CD4-positive, alpha-beta T cell (primary cell): ENCODE results near the gene NKD1. TPM values are rescaled to one million over a fixed set of nuclear protein-coding genes. Genes with fewer than 3 reads are reported as not detected.
"Not testable (repeated sequence)": the region's sequence is repeated elsewhere in the genome, so short reads cannot be mapped to it uniquely, and the experiment has no call there.

Source experiments
- ATAC-seq: fragments of 200-7000 bp; cut with Tn5 transposase; one replicate; pipeline ENCODE4 v1.10.0; 2022; ENCODE audit warnings: mild to moderate bottlenecking; ENCODE audit not compliant: poor library complexity
- CTCF ChIA-PET: fragments of 350-600 bp; sonication (Branson Sonifier 250); formaldehyde crosslinking; loops from one replicate; lab custom pipeline; 2021; ENCODE audit warnings: antibody characterized with exemption, inconsistent platforms; lab: Charles Lee
- POLR2A ChIA-PET: fragments of 350-600 bp; sonication (Branson Sonifier 250); formaldehyde crosslinking; loops from one replicate; lab custom pipeline; 2021; ENCODE audit warnings: antibody characterized with exemption, inconsistent platforms; lab: Charles Lee
- DNase-seq, 14 experiments: peaks; one replicate each; pipeline ENCODE4 v3.0.0-alpha.2; 2013 to 2020; ENCODE audit warnings: mixed read lengths in 2 of 14
- H3K27ac ChIP-seq, 2 donors: one replicate each; pipeline versions ENCODE4 v1.5.1 to v1.7.0; 2013; ENCODE audit warnings: low read length in 2 of 2, low read depth in 1 of 2, mild to moderate bottlenecking in 1 of 2
- H3K27me3 ChIP-seq, 2 experiments: 1 replicate in 1 of 2; 2 replicates in 1 of 2; pipeline versions ENCODE4 v1.6.1 to v1.7.0; 2013; ENCODE audit warnings: low read length in 2 of 2, control low read depth in 1 of 2, mild to moderate bottlenecking in 1 of 2, moderate library complexity in 1 of 2; ENCODE audit not compliant: insufficient read depth in 2 of 2, control insufficient read depth in 1 of 2
- H3K36me3 ChIP-seq: one replicate; pipeline ENCODE4 v1.6.1; 2013; ENCODE audit warnings: low read length, control low read depth; ENCODE audit not compliant: insufficient read depth
- H3K4me1 ChIP-seq: one replicate; pipeline ENCODE4 v1.6.1; 2013; ENCODE audit warnings: low read length, control low read depth; ENCODE audit not compliant: insufficient read depth
- H3K4me3 ChIP-seq: one replicate; pipeline ENCODE4 v1.5.1; 2013; ENCODE audit warnings: mild to moderate bottlenecking, low read length, moderate library complexity
- H3K9me3 ChIP-seq, 2 experiments: 1 replicate in 1 of 2; 2 replicates in 1 of 2; pipeline versions ENCODE4 v1.6.1 to v1.7.0; 2013; ENCODE audit warnings: low read length in 2 of 2, mild to moderate bottlenecking in 2 of 2, control low read depth in 1 of 2, moderate library complexity in 1 of 2; ENCODE audit not compliant: control insufficient read depth in 1 of 2, insufficient read depth in 1 of 2
- H3K27ac Mint-ChIP-seq: one replicate; pipeline ENCODE4 v1.8.0; 2020; ENCODE audit warnings: mixed read lengths
- H3K27me3 Mint-ChIP-seq: one replicate; pipeline ENCODE4 v1.8.0; 2021; ENCODE audit warnings: mixed read lengths
- H3K36me3 Mint-ChIP-seq: one replicate; pipeline ENCODE4 v1.8.0; 2021; ENCODE audit warnings: low read depth, mixed read lengths
- H3K4me1 Mint-ChIP-seq: one replicate; pipeline ENCODE4 v1.8.0; 2021; ENCODE audit warnings: low read depth, mixed read lengths
- H3K4me3 Mint-ChIP-seq: one replicate; pipeline ENCODE4 v1.8.0; 2020; ENCODE audit warnings: mild to moderate bottlenecking, mixed read lengths
- H3K9me3 Mint-ChIP-seq: one replicate; pipeline ENCODE4 v1.8.0; 2020; ENCODE audit warnings: mixed read lengths
- intact Hi-C, 2 experiments: fragments of 100-400 bp; cut with DNase I in 1 of 2; cut with micrococcal nuclease in 1 of 2; formaldehyde crosslinking; loops; one replicate each; pipeline versions ENCODE4 v1.15.1 to v1.9.0; 2023 to 2025; cut with DNase I, micrococcal nuclease
- total RNA-seq, 174 experiments: library from RNA in 2 of 174; stranded (reverse) in 2 of 174; gene quantifications; one replicate each; pipeline ENCODE4 v1.2.3 and lab custom pipeline; 2021 to 2026
- TF ChIP-seq, protein P1 (sequence below): fragments of 200-600 bp; IDR thresholded peaks from one replicate; pipeline ENCODE4 v1.8.0; 2022; ENCODE audit warnings: antibody characterized with exemption, mild to moderate bottlenecking

NKD1 gene
- total RNA-seq, 2 experiments from 2014 or later: 6.1 to 9.8 TPM

DNA sequence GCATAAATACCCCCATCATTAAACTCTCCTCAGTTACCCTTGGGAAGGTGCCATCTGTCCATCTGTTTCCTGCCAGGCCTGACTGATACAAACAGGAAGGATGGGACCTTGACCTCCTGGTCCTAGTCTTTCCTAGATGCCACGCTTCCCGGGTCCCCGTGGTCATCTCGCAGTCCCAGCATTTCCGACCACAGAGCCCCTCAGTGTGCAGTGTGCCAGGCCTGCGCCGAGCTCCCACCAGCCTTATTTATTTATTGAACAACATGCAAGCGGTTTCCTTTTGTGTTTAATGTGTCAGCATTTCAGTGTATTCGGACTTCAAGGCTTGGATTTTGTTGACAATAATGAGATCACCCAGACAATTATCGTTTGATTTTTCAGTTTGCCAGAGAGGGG, 45.6 kb upstream of the NKD1 start:
- no peaks in the 10 kb centered on the region for H3K36me3 ChIP-seq
- no peak overlapping the region for H3K4me3 Mint-ChIP-seq
- H3K4me3 ChIP-seq: no peak overlapping the region
- no peak for ATAC-seq
- H3K4me1 ChIP-seq: no peaks in the 10 kb centered on the region
- H3K27me3 Mint-ChIP-seq: no peaks in the 10 kb centered on the region
- no peak overlapping the region for H3K27ac ChIP-seq
- peaks cover 6% of the 10 kb centered on the region for H3K4me1 Mint-ChIP-seq
- H3K36me3 Mint-ChIP-seq: no peaks in the 10 kb centered on the region
- DNase-seq: no peak
- H3K27ac Mint-ChIP-seq: no peak overlapping the region
- H3K9me3 ChIP-seq: peaks cover 0 to 9% of the 10 kb centered on the region in 2 experiments
- POLR2A ChIA-PET: no interaction called here
- CTCF ChIA-PET: no interaction called here
- TF ChIP-seq, protein P1, sequence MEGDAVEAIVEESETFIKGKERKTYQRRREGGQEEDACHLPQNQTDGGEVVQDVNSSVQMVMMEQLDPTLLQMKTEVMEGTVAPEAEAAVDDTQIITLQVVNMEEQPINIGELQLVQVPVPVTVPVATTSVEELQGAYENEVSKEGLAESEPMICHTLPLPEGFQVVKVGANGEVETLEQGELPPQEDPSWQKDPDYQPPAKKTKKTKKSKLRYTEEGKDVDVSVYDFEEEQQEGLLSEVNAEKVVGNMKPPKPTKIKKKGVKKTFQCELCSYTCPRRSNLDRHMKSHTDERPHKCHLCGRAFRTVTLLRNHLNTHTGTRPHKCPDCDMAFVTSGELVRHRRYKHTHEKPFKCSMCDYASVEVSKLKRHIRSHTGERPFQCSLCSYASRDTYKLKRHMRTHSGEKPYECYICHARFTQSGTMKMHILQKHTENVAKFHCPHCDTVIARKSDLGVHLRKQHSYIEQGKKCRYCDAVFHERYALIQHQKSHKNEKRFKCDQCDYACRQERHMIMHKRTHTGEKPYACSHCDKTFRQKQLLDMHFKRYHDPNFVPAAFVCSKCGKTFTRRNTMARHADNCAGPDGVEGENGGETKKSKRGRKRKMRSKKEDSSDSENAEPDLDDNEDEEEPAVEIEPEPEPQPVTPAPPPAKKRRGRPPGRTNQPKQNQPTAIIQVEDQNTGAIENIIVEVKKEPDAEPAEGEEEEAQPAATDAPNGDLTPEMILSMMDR: no peak
- H3K27me3 ChIP-seq: no peaks in the 10 kb centered on the region
- no peaks in the 10 kb centered on the region for H3K9me3 Mint-ChIP-seq
- intact Hi-C loops: no loop called here

DNA sequence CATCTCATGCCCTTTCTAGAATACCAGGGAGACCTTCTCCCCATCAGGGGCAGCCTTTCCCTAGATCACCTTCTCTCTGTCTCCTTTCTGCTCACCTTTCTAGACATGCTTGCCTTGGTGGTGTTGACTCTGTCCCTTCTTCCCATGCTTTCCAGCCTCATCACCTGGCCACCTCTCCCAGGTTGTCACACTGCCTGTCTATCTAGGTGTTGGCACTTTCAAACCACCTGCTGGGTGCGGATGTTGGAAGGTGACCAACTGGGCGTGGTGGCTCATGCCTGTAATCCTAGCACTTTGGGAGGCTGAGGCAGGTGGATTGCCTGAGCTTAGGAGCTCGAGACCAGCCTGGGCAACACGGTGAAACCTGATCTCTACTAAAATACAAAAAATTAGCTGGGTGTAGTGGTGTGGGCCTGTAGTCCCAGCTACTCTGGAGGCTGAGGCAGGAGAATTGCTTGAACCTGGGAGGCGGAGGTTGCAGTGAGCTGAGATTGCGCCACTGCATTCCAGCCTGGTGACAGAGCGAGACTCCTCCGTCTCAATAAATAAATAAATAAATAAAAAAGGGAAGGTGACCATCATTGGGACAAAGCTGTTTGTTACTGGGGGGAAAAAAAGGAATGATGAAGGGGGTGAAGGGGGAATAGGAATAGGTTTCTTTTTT, 44.2 kb upstream of the NKD1 start:
- not testable (repeated sequence) for H3K27me3 Mint-ChIP-seq

DNA sequence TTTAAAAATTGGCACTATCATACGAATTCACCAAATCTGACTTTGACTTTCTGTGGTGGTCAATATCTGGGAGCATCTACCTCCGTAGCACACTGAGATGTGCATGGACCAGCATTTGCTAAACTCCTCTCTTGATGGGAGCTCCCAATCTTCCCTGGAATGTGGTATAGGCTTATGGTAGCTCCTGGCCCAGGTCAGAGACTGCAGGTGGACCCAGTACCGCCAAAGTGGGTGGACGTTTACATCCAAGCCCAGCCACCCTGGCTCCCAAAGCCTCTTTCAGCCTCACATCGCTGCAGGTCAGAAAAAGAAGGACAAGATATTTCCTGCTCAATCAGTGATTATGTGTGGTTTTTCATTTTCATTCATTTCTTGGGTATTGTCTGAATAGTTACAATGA, 43.1 kb upstream of the NKD1 start:
- Histone ChIP-seq H3K9me3 (peaks cover 0 to 9% of the 10 kb centered on the region in 2 experiments), H3K4me1 (no peaks in the 10 kb centered on the region), H3K27me3 (no peaks in the 10 kb centered on the region), H3K27ac (no peak overlapping the region), H3K4me3 (no peak overlapping the region), H3K36me3 (no peaks in the 10 kb centered on the region)
- TF ChIP-seq, protein P1: no peak
- no peaks in the 10 kb centered on the region for H3K9me3 Mint-ChIP-seq
- POLR2A ChIA-PET: interaction anchor here (1.3 kb wide), 1 partner anchor 19 kb away, joined by 3 read pairs; no protein-coding TSS in a partner anchor
- intact Hi-C loops: no loop called here
- CTCF ChIA-PET: interaction anchor here (1.5 kb wide), 1 partner anchor 11 kb away, joined by 3 read pairs; no protein-coding TSS in a partner anchor
- no peak overlapping the region for H3K4me3 Mint-ChIP-seq
- no peaks in the 10 kb centered on the region for H3K27me3 Mint-ChIP-seq
- no peak for ATAC-seq
- H3K36me3 Mint-ChIP-seq: no peaks in the 10 kb centered on the region
- H3K4me1 Mint-ChIP-seq: no peaks in the 10 kb centered on the region
- no peak overlapping the region for H3K27ac Mint-ChIP-seq
- no peak for DNase-seq

More for the DNA sequence above, 44.2 kb upstream of the NKD1 start:
- DNase-seq, ATAC-seq, H3K4me3 Mint-ChIP-seq, H3K27ac Mint-ChIP-seq, H3K36me3 Mint-ChIP-seq, H3K4me1 ChIP-seq, H3K27me3 ChIP-seq, intact Hi-C loops, H3K9me3 Mint-ChIP-seq, H3K27ac ChIP-seq, H3K4me3 ChIP-seq, H3K4me1 Mint-ChIP-seq, H3K36me3 ChIP-seq, H3K9me3 ChIP-seq: not testable (repeated sequence)
- ChIA-PET POLR2A (interaction anchor here (1.3 kb wide), 1 partner anchor 20 kb away, joined by 3 read pairs; no protein-coding TSS in a partner anchor), CTCF (interaction anchor here (1.5 kb wide), 1 partner anchor 12 kb away, joined by 3 read pairs; no protein-coding TSS in a partner anchor)
